ENCODE data around the gene FILIP1L. TPM values are rescaled to one million over a fixed set of nuclear protein-coding genes. Genes with fewer than 3 reads are reported as not detected.

The FILIP1L gene
- total RNA-seq, 1 donor from 2014 or later: 41.5 TPM

DNA sequence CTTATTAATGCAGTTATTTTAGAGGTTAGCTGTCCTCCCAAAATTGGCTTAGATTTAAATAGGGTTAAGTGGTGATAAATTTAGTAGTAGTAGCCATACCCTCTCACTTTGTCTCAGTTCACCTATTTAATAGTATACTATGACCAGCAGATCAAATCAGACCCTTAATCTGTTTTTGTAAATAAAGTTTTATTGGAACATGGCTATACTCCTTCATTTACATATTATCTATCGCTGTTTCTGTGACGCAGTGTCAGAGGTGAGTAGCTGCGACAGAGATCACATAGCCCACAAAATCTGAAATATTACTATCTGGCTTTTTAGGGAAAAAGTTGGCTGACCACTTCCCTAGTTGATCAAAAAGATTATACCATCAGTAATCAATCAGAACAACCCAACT is 113.2 kb downstream of the FILIP1L start:
- intact Hi-C loops (cut with DNase I): no loop called here
- Histone ChIP-seq H3K27ac (no peak overlapping the region), H3K36me3 (no peaks in the 10 kb centered on the region), H3K4me3 (no peak overlapping the region), H3K9me3 (no peaks in the 10 kb centered on the region), H3K4me1 (peaks cover 24% of the 10 kb centered on the region), H3K27me3 (no peaks in the 10 kb centered on the region)
- TF ChIP-seq POLR2A (IDR thresholded peaks at IDR 0.05): no peak
- no peak for TF ChIP-seq POLR2AphosphoS5 (IDR thresholded peaks at IDR 0.05; ENCODE audit: insufficient read depth in 1 of 2, low read depth in 1 of 2)
- TF ChIP-seq, protein P1, sequence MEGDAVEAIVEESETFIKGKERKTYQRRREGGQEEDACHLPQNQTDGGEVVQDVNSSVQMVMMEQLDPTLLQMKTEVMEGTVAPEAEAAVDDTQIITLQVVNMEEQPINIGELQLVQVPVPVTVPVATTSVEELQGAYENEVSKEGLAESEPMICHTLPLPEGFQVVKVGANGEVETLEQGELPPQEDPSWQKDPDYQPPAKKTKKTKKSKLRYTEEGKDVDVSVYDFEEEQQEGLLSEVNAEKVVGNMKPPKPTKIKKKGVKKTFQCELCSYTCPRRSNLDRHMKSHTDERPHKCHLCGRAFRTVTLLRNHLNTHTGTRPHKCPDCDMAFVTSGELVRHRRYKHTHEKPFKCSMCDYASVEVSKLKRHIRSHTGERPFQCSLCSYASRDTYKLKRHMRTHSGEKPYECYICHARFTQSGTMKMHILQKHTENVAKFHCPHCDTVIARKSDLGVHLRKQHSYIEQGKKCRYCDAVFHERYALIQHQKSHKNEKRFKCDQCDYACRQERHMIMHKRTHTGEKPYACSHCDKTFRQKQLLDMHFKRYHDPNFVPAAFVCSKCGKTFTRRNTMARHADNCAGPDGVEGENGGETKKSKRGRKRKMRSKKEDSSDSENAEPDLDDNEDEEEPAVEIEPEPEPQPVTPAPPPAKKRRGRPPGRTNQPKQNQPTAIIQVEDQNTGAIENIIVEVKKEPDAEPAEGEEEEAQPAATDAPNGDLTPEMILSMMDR (IDR thresholded peaks at IDR 0.05): no peak
- DNase-seq (ENCODE audit: extremely low spot score in 2 of 2): no peak

DNA sequence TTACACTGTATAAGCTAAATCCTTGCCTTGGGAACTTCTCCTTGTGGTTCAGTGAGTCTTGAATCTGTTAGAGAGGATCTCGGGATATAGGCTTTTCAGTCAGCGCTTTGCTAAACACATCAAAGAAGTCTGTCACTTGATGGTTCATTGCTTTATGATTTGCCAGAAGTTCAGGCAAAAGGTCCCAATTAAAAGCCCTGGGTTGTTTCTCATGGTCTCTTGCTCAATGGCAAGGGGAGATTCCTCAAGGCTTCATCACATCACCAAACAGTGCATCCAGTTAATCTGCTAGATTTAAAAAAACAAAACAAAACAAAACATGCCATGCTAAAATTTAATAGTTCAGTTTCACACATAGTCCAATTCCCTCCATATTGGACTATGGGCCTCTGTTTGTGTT is 114.8 kb downstream of the FILIP1L start:
- TF ChIP-seq POLR2A (IDR thresholded peaks at IDR 0.05): no peak
- no peak for TF ChIP-seq POLR2AphosphoS5 (IDR thresholded peaks at IDR 0.05; ENCODE audit: insufficient read depth in 1 of 2, low read depth in 1 of 2)
- TF ChIP-seq, protein P1 (IDR thresholded peaks at IDR 0.05): no peak
- Histone ChIP-seq H3K27me3 (no peaks in the 10 kb centered on the region), H3K4me1 (peaks cover 12% of the 10 kb centered on the region), H3K9me3 (no peaks in the 10 kb centered on the region), H3K4me3 (no peak overlapping the region), H3K36me3 (no peaks in the 10 kb centered on the region), H3K27ac (no peak overlapping the region)
- DNase-seq (ENCODE audit: extremely low spot score in 2 of 2): no peak
- intact Hi-C loops (cut with DNase I): no loop called here

DNA sequence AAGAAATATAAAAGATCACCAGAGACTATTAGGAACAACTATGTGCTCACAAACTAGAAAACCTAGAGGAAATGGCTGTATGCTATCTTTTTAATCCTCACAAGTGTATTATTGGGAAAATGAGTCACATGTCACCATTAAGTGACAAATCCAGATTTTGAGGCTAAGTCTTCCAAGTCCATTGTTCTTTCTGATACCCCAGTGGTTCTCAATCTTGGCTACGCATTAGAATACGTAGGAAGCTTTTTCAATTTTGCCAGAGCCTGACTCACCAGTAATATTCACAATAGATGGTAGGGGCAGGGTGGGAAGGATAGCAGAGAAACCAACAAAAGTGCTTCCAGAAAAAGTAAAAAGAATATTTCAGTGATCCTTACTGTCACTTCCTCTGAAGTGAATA is 117.0 kb downstream of the FILIP1L start:
- Histone ChIP-seq H3K27ac (no peak overlapping the region), H3K4me3 (no peak overlapping the region), H3K9me3 (no peaks in the 10 kb centered on the region), H3K27me3 (no peaks in the 10 kb centered on the region), H3K4me1 (peaks cover 6% of the 10 kb centered on the region), H3K36me3 (no peaks in the 10 kb centered on the region)
- intact Hi-C loops (cut with DNase I): no loop called here
- DNase-seq (ENCODE audit: extremely low spot score in 2 of 2): no peak
- no peak for TF ChIP-seq POLR2A (IDR thresholded peaks at IDR 0.05)
- TF ChIP-seq, protein P1 (IDR thresholded peaks at IDR 0.05): no peak

DNA sequence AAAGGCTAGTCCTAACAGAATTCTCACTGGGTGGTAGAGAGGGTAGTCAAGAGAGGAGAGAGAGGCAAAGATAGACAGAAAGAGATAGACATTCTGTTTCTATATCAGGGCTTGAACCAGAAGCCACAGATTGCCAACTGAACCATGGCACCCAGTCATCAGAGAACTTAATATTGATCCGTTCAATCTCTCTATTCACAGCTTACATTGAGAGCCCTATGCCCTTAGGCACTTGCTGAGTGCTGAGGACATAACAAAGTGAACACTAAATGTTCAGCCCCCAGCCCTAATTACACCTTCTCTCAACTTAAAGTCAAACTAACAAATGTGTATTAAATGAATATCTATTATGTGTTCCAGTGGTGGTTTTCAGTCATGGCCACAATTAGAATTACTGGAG is 124.1 kb downstream of the FILIP1L start:
- H3K4me3 ChIP-seq: no peak overlapping the region
- no peak for DNase-seq (ENCODE audit: extremely low spot score in 2 of 2)
- intact Hi-C loops (cut with DNase I): no loop called here
- no peak overlapping the region for H3K27ac ChIP-seq
- TF ChIP-seq, protein P1 (IDR thresholded peaks at IDR 0.05): no peak
- TF ChIP-seq POLR2A (IDR thresholded peaks at IDR 0.05): no peak
- no peaks in the 10 kb centered on the region for H3K27me3 ChIP-seq
- no peaks in the 10 kb centered on the region for H3K36me3 ChIP-seq
- H3K4me1 ChIP-seq: no peaks in the 10 kb centered on the region
- H3K9me3 ChIP-seq: no peaks in the 10 kb centered on the region

DNA sequence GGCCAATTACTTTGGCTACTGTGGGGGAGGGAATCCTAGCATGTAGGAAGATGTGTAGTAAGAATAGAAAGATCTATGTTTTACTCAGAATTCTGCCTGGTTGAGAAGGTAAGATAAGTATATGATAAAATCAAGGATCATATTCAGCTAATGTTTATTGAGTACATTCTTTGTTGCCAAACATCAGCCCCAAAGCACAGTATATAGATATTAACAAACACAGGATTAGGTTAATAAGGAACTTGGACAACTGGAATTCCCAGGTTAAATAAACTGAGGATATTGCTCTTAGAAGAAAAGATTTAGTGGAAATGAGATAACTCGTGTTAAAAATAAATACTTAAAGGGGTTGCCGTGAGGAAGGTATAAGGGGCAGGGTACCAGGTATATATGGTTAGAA is 129.6 kb downstream of the FILIP1L start:
- no peaks in the 10 kb centered on the region for H3K9me3 ChIP-seq
- no peak overlapping the region for H3K27ac ChIP-seq
- no peak for TF ChIP-seq POLR2AphosphoS5 (IDR thresholded peaks at IDR 0.05; ENCODE audit: insufficient read depth in 1 of 2, low read depth in 1 of 2)
- TF ChIP-seq, protein P1 (IDR thresholded peaks at IDR 0.05): no peak
- TF ChIP-seq POLR2A (IDR thresholded peaks at IDR 0.05): no peak
- no peaks in the 10 kb centered on the region for H3K27me3 ChIP-seq
- no peak for DNase-seq (ENCODE audit: extremely low spot score in 2 of 2)
- H3K36me3 ChIP-seq: no peaks in the 10 kb centered on the region
- intact Hi-C loops (cut with DNase I): no loop called here
- H3K4me3 ChIP-seq: no peak overlapping the region
- no peaks in the 10 kb centered on the region for H3K4me1 ChIP-seq

Measured in vagina (tissue), 2 donors.